Neural cell (in vitro differentiated cells): ENCODE measurements around the gene ZCCHC10. TPM values are rescaled to one million over a fixed set of nuclear protein-coding genes. Genes with fewer than 3 reads are reported as not detected.

Experiments
- H2AFZ ChIP-seq: fragments of 200-600, 300-800 bp; sonication (generic), shearing (Covaris generic); 2 replicates; pipeline ENCODE4 v1.6.0; 2014; ENCODE audit warnings: low read depth, mild to moderate bottlenecking, antibody characterized with exemption, low read length, moderate library complexity
- H3F3A ChIP-seq: fragments of 200-600 bp; shearing (Covaris generic); 2 replicates; pipeline ENCODE4 v1.6.1; 2016; ENCODE audit warnings: mild to moderate bottlenecking, moderate library complexity, mixed read lengths, antibody characterized with exemption, low read length; ENCODE audit not compliant: insufficient read depth, poor library complexity, severe bottlenecking
- H3K27ac ChIP-seq: fragments of 200-600, 300-800 bp; sonication (generic), shearing (Covaris generic); 2 replicates; pipeline ENCODE4 v1.5.1; 2014; ENCODE audit warnings: mild to moderate bottlenecking, low read length, moderate library complexity
- H3K27me3 ChIP-seq: fragments of 300-800, 200-600 bp; sonication (generic), shearing (Covaris generic); 2 replicates; pipeline ENCODE4 v1.6.0; 2014; ENCODE audit warnings: mild to moderate bottlenecking, low read depth, low read length, moderate library complexity; ENCODE audit not compliant: insufficient read depth
- H3K36me3 ChIP-seq: fragments of 300-800, 200-600 bp; sonication (generic), shearing (Covaris generic); 2 replicates; pipeline ENCODE4 v1.5.1; 2014; ENCODE audit warnings: mild to moderate bottlenecking, antibody characterized with exemption, low read length, moderate library complexity; ENCODE audit not compliant: insufficient read depth
- H3K4me2 ChIP-seq: fragments of 300-800, 200-600 bp; sonication (generic), shearing (Covaris generic); 2 replicates; pipeline ENCODE4 v1.6.0; 2014; ENCODE audit warnings: mild to moderate bottlenecking, low read length
- H3K4me3 ChIP-seq: fragments of 300-800, 200-600 bp; sonication (generic), shearing (Covaris generic); 2 replicates; pipeline ENCODE4 v1.5.1; 2014; ENCODE audit warnings: mild to moderate bottlenecking, low read length, moderate library complexity
- H3K79me2 ChIP-seq: fragments of 200-600 bp; shearing (Covaris generic); replicated peaks from 2 replicates; pipeline ENCODE4 v1.6.0; 2014; ENCODE audit warnings: mild to moderate bottlenecking, low read length, moderate library complexity; ENCODE audit not compliant: insufficient read depth
- H3K9ac ChIP-seq: fragments of 300-800, 200-600 bp; sonication (generic), shearing (Covaris generic); 2 replicates; pipeline ENCODE4 v1.6.1; 2016; ENCODE audit warnings: mild to moderate bottlenecking, low read length, mixed read lengths
- H3K9me2 ChIP-seq: fragments of 200-600 bp; shearing (Covaris generic); 2 replicates; pipeline ENCODE4 v1.6.1; 2016; ENCODE audit warnings: mild to moderate bottlenecking, low read length, mixed read lengths; ENCODE audit not compliant: insufficient read depth
- H3K9me3 ChIP-seq: fragments of 200-600, 300-800 bp; sonication (generic), shearing (Covaris generic); 2 replicates; pipeline ENCODE4 v1.6.1; 2016; ENCODE audit warnings: mild to moderate bottlenecking, mixed run types, low read length, moderate library complexity, mixed read lengths
- H4K20me1 ChIP-seq: fragments of 200-600 bp; shearing (Covaris generic); 2 replicates; pipeline ENCODE4 v1.6.1; 2016; ENCODE audit warnings: mild to moderate bottlenecking, mixed run types; ENCODE audit not compliant: insufficient read depth
- CTCF ChIP-seq: fragments of 450-650 bp; IDR thresholded peaks from 2 replicates; pipeline ENCODE4 v1.5.1; 2014; ENCODE audit warnings: antibody characterized with exemption, mild to moderate bottlenecking, moderate library complexity; ENCODE audit not compliant: poor library complexity, severe bottlenecking
- EP300 ChIP-seq: fragments of 450-650 bp; conservative IDR thresholded peaks from 2 replicates; pipeline ENCODE4 v1.6.1; 2014; ENCODE audit warnings: antibody characterized with exemption, mild to moderate bottlenecking, moderate library complexity; ENCODE audit not compliant: poor library complexity, severe bottlenecking
- EZH2 ChIP-seq: fragments of 200-600, 300-800 bp; shearing (Covaris generic), sonication (generic); IDR thresholded peaks from 2 replicates; pipeline ENCODE4 v1.6.1; 2014; ENCODE audit warnings: antibody characterized with exemption, low read length, borderline replicate concordance, mild to moderate bottlenecking; ENCODE audit not compliant: insufficient read depth, poor library complexity, severe bottlenecking
- MXI1 ChIP-seq: fragments of 450-650 bp; conservative IDR thresholded peaks from 2 replicates; pipeline ENCODE4 v1.6.1; 2014; ENCODE audit warnings: antibody characterized with exemption, mild to moderate bottlenecking; ENCODE audit not compliant: poor library complexity, severe bottlenecking
- POLR2AphosphoS5 ChIP-seq: IDR thresholded peaks from 2 replicates; pipeline ENCODE4 v1.6.1; 2012
- RAD21 ChIP-seq: fragments of 450-650 bp; conservative IDR thresholded peaks from 2 replicates; pipeline ENCODE4 v1.6.1; 2014; ENCODE audit warnings: antibody characterized with exemption, mild to moderate bottlenecking, moderate library complexity
- REST ChIP-seq: IDR thresholded peaks from 2 replicates; pipeline ENCODE4 v1.6.1; 2012; ENCODE audit warnings: borderline replicate concordance
- SMC3 ChIP-seq: fragments of 450-650 bp; conservative IDR thresholded peaks from 2 replicates; pipeline ENCODE4 v1.6.1; 2014; ENCODE audit warnings: antibody characterized with exemption, mild to moderate bottlenecking, moderate library complexity; ENCODE audit not compliant: poor library complexity
- TAF1 ChIP-seq: IDR thresholded peaks from 2 replicates; pipeline ENCODE4 v1.6.1; 2012; ENCODE audit warnings: low read depth
- polyA plus RNA-seq: library from polyadenylated mRNA; depleted of rRNA; stranded (reverse); fragments of >200 nt; gene quantifications from 2 replicates; pipeline ENCODE4 v1.2.3, GENCODE V29; 2014

The ZCCHC10 gene
- polyA plus RNA-seq, 1 donor from 2014 or later = 68.0 TPM

- H3K27ac ChIP-seq = no peak overlapping the region
- no peak for TF ChIP-seq REST
- no peak for TF ChIP-seq RAD21
- TF ChIP-seq MXI1 = no peak
- no peak for TF ChIP-seq SMC3
- TF ChIP-seq EP300 = no peak
- no peak for TF ChIP-seq TAF1
- TF ChIP-seq EZH2 = no peak
- TF ChIP-seq CTCF = no peak
- no peak for TF ChIP-seq POLR2AphosphoS5
- H3K9ac ChIP-seq = no peak overlapping the region
- no peaks in the 10 kb centered on the region for H3F3A ChIP-seq
- no peaks in the 10 kb centered on the region for H3K9me2 ChIP-seq
- H3K4me3 ChIP-seq = no peak overlapping the region
- no peaks in the 10 kb centered on the region for H3K79me2 ChIP-seq
- H4K20me1 ChIP-seq = no peaks in the 10 kb centered on the region
- H3K27me3 ChIP-seq = no peaks in the 10 kb centered on the region
- no peak overlapping the region for H2AFZ ChIP-seq
- no peaks in the 10 kb centered on the region for H3K36me3 ChIP-seq
- no peaks in the 10 kb centered on the region for H3K9me3 ChIP-seq
- H3K4me2 ChIP-seq = no peak overlapping the region
Measured at GRCh38 chr5:133032852-133033742, 6.7 kb upstream of the ZCCHC10 start.

- Histone ChIP-seq H3K9me3 (no peaks in the 10 kb centered on the region), H3K4me3 (no peak overlapping the region), H3K79me2 (no peaks in the 10 kb centered on the region), H3K4me2 (no peak overlapping the region), H3K27ac (no peak overlapping the region), H3K9me2 (no peaks in the 10 kb centered on the region), H3K36me3 (no peaks in the 10 kb centered on the region), H2AFZ (no peak overlapping the region), H3F3A (no peaks in the 10 kb centered on the region), H3K27me3 (no peaks in the 10 kb centered on the region), H3K9ac (no peak overlapping the region), H4K20me1 (no peaks in the 10 kb centered on the region)
- no peak for TF ChIP-seq SMC3
- no peak for TF ChIP-seq RAD21
- TF ChIP-seq CTCF = no peak
- no peak for TF ChIP-seq EZH2
- TF ChIP-seq MXI1 = no peak
- no peak for TF ChIP-seq TAF1
- TF ChIP-seq POLR2AphosphoS5 = no peak
- no peak for TF ChIP-seq EP300
- no peak for TF ChIP-seq REST
Measured at GRCh38 chr5:133030343-133031005, 4.1 kb upstream of the ZCCHC10 start.
